ENCODE results near the gene APBB2. TPM values are rescaled to one million over a fixed set of nuclear protein-coding genes. Genes with fewer than 3 reads are reported as not detected.

Gene APBB2
- total and polyA plus RNA-seq, 10 of the 15 experiments (the other 5 are each of a cell fraction or from before 2014, with no cell fraction given), result 2.7 to 24.6 (median 19.0) TPM

DNA sequence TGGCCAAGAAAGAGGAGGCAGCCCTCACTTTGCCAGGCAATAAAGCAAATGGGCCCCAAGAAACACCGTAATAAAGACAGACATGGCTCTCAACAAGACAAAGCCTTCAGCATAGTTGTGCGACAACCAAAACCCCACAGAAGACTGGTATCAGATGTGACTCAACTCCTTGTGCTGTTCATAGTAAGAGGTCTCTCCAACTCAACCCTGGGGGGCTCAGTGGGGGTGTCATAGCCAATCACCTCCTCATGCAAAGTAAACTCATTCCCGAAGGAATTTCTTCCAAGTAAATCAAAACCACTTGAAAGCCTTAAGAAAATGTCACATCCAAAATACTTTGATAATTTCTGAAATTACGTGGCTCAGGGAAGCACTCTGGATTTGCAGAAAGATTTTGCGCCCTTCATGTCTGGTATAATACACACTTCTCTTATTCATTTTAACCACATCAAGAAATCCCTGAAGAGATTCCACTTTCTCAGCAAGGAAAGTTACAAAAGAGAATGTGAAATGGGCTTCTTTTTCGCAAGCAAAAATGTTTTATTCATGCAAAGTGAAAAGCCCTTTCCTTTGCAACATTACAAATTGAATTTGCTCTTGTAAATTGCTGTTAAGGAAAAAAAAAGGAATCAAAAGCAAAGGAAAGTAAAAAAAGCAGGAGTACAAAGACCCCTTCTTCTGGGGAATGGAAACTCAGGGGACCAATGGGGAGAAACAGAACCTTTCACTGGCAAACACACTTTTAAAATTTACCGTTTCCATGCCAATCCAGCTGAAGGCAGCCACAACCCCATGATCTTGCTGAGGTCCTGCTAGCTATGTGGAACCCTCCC is 327.2 kb downstream of the APBB2 start (continued):
- TF ChIP-seq ZZZ3 (IDR thresholded peaks at IDR 0.05; ENCODE audit: control insufficient read depth, insufficient read length, low read depth) (no peak), RFX5 (IDR thresholded peaks at IDR 0.05; ENCODE audit: low read depth, low read length) (no peak), SIX5 (IDR thresholded peaks at IDR 0.05; ENCODE audit: low read depth, low read length, severe bottlenecking) (no peak)

DNA sequence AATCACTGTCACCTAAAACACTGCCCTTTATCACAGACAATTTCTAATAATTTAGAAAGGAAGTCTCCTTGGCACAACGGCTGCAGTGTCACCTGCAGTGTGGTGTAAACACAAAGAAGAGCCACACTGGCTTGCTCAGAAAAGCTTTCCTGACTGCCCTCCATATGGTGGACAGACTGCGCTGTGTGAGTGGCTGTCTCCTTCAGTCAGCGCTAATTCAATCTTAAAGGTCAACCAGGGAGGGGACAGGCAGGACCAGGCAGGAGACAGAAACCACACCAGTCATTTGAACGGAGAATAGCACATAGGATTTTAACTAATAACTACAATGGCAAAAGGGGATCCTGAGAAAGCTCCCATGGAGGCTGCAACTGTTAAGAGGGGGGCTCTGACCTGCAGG is 332.5 kb downstream of the APBB2 start:
- Histone ChIP-seq H3K9ac (ENCODE audit: control insufficient read depth, insufficient read depth, low read length) (no peak overlapping the region), H3K36me3 (ENCODE audit: control insufficient read depth in 2 of 2, insufficient read depth in 2 of 2, low read length in 1 of 2) (peaks cover 0 to 10% of the 10 kb centered on the region in 2 experiments; a peak in 2 of 4 replicates), H4K20me1 (ENCODE audit: control insufficient read depth, insufficient read depth) (no peaks in the 10 kb centered on the region), H3K27me3 (replicated peaks in 1 of 2; ENCODE audit: control insufficient read depth in 2 of 2, insufficient read depth in 2 of 2, low read length in 1 of 2) (no peaks in the 10 kb centered on the region), H3K4me3 (no peak overlapping the region), H3K27ac (ENCODE audit: control insufficient read depth, insufficient read depth) (no peak overlapping the region), H3K9me3 (replicated peaks; ENCODE audit: control insufficient read depth, insufficient read depth, low read length) (no peaks in the 10 kb centered on the region), H2AFZ (ENCODE audit: control insufficient read depth, low read depth, low read length) (no peak overlapping the region), H3K4me2 (ENCODE audit: control insufficient read depth, insufficient read depth) (no peak overlapping the region), H3K4me1 (ENCODE audit: control insufficient read depth, insufficient read depth, low read length) (no peaks in the 10 kb centered on the region), H3K79me2 (ENCODE audit: control insufficient read depth, insufficient read depth, low read length) (no peaks in the 10 kb centered on the region)
- intact Hi-C loops (cut with micrococcal nuclease; ENCODE audit: unreplicated experiment) (no loop called here), in situ Hi-C loops (cut with MboI) (no loop called here)
- 82% methylated on average over 4 of the region's 4 CpGs for WGBS (ENCODE audit: insufficient coverage, insufficient replicate concordance, low lambda C conversion rate, missing lambda C conversion rate)
- ChIA-PET RAD21 (ENCODE audit: unreplicated experiment) (no interaction called here), CTCF (interaction anchor here (1.4 to 4.1 kb wide), 2 partner anchors 15 to 146 kb away, joined by 5 to 23 read pairs; no protein-coding TSS in a partner anchor), SMC1A (ENCODE audit: uncharacterized antibody, unreplicated experiment) (no interaction called here), POLR2A (no interaction called here)
- FAIRE-seq (no peak), DNase-seq (ENCODE audit: low read depth, low spot score) (no peak), ATAC-seq (no peak)
- no TSS peak for BruUV-seq (replicated peaks)
- TF ChIP-seq BCL11A (IDR thresholded peaks at IDR 0.05; ENCODE audit: low read depth, low read length), result no peak
- TF ChIP-seq ZNF384 (IDR thresholded peaks at IDR 0.05; ENCODE audit: borderline replicate concordance, low read depth, low read length), result no peak
- TF ChIP-seq SRF (IDR thresholded peaks at IDR 0.05; ENCODE audit: low read depth in 2 of 2, low read length in 2 of 2), result no peak
- no peak for TF ChIP-seq MYB (IDR thresholded peaks at IDR 0.05; ENCODE audit: borderline replicate concordance, low read depth, low read length)
- TF ChIP-seq CREM (IDR thresholded peaks at IDR 0.05; ENCODE audit: low read depth), result no peak
- TF ChIP-seq IKZF1 (conservative IDR thresholded peaks at IDR 0.05), result no peak
- no peak for TF ChIP-seq IRF3 (IDR thresholded peaks at IDR 0.05)
- TF ChIP-seq NFYB (IDR thresholded peaks at IDR 0.05; ENCODE audit: insufficient read depth, low read depth, low read length), result no peak
- TF ChIP-seq, protein P1, sequence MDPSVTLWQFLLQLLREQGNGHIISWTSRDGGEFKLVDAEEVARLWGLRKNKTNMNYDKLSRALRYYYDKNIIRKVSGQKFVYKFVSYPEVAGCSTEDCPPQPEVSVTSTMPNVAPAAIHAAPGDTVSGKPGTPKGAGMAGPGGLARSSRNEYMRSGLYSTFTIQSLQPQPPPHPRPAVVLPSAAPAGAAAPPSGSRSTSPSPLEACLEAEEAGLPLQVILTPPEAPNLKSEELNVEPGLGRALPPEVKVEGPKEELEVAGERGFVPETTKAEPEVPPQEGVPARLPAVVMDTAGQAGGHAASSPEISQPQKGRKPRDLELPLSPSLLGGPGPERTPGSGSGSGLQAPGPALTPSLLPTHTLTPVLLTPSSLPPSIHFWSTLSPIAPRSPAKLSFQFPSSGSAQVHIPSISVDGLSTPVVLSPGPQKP (IDR thresholded peaks at IDR 0.05; ENCODE audit: low read depth, low read length), result no peak
- TF ChIP-seq IRF4 (IDR thresholded peaks at IDR 0.05; ENCODE audit: low read depth, low read length), result no peak
- no peak for TF ChIP-seq BMI1 (IDR thresholded peaks at IDR 0.05; ENCODE audit: borderline replicate concordance)
- TF ChIP-seq, protein P2, sequence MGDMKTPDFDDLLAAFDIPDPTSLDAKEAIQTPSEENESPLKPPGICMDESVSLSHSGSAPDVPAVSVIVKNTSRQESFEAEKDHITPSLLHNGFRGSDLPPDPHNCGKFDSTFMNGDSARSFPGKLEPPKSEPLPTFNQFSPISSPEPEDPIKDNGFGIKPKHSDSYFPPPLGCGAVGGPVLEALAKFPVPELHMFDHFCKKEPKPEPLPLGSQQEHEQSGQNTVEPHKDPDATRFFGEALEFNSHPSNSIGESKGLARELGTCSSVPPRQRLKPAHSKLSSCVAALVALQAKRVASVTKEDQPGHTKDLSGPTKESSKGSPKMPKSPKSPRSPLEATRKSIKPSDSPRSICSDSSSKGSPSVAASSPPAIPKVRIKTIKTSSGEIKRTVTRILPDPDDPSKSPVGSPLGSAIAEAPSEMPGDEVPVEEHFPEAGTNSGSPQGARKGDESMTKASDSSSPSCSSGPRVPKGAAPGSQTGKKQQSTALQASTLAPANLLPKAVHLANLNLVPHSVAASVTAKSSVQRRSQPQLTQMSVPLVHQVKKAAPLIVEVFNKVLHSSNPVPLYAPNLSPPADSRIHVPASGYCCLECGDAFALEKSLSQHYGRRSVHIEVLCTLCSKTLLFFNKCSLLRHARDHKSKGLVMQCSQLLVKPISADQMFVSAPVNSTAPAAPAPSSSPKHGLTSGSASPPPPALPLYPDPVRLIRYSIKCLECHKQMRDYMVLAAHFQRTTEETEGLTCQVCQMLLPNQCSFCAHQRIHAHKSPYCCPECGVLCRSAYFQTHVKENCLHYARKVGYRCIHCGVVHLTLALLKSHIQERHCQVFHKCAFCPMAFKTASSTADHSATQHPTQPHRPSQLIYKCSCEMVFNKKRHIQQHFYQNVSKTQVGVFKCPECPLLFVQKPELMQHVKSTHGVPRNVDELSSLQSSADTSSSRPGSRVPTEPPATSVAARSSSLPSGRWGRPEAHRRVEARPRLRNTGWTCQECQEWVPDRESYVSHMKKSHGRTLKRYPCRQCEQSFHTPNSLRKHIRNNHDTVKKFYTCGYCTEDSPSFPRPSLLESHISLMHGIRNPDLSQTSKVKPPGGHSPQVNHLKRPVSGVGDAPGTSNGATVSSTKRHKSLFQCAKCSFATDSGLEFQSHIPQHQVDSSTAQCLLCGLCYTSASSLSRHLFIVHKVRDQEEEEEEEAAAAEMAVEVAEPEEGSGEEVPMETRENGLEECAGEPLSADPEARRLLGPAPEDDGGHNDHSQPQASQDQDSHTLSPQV (IDR thresholded peaks at IDR 0.05), result no peak
- no peak for TF ChIP-seq SIN3A (IDR thresholded peaks at IDR 0.05; ENCODE audit: low read depth, low read length)
- no peak for TF ChIP-seq MTA3 (IDR thresholded peaks at IDR 0.05; ENCODE audit: borderline replicate concordance, low read length)
- no peak for TF ChIP-seq RCOR1 (conservative IDR thresholded peaks at IDR 0.05; ENCODE audit: low read depth, low read length)
